Upper lobe of right lung (tissue), 1 donor: ENCODE results near the gene JMY. TPM values are rescaled to one million over a fixed set of nuclear protein-coding genes. Genes with fewer than 3 reads are reported as not detected.

Experiments used
- ATAC-seq: fragments of 200-7000 bp; cut with Tn5 transposase; one replicate; pipeline ENCODE4 v1.9.1; 2020; ENCODE audit warnings: mild to moderate bottlenecking, moderate library complexity
- DNase-seq: peaks from one replicate; pipeline ENCODE4 v3.0.0-alpha.2; 2020
- H3K27ac ChIP-seq: fragments of 200-600 bp; one replicate; pipeline ENCODE4 v1.8.0; 2022
- H3K27me3 ChIP-seq: fragments of 200-600 bp; one replicate; pipeline ENCODE4 v1.8.0; 2022; ENCODE audit warnings: mild to moderate bottlenecking
- H3K36me3 ChIP-seq: fragments of 200-600 bp; one replicate; pipeline ENCODE4 v1.8.0; 2022
- H3K4me1 ChIP-seq: fragments of 200-600 bp; one replicate; pipeline ENCODE4 v1.8.0; 2022
- H3K4me3 ChIP-seq: fragments of 200-600 bp; one replicate; pipeline ENCODE4 v1.8.0; 2022; ENCODE audit warnings: mild to moderate bottlenecking
- H3K9me3 ChIP-seq: fragments of 200-600 bp; one replicate; pipeline ENCODE4 v1.8.0; 2022
- intact Hi-C: fragments of 100-400 bp; cut with DNase I; formaldehyde crosslinking; loops from one replicate; pipeline ENCODE4 v1.11.0; 2022
- total RNA-seq: library from RNA; stranded (reverse); fragmentation: NEBNext Ultra II Directional; extraction: Animal tissue kit (Norgen Biotek cat#: 25700); gene quantifications from one replicate; pipeline ENCODE4 v1.2.1, GENCODE V29; 2021
- TF ChIP-seq, protein P1 (sequence below): fragments of 200-600 bp; IDR thresholded peaks from one replicate; pipeline ENCODE4 v1.8.0; 2022; ENCODE audit warnings: antibody characterized with exemption
- donor health status: DM: no; HTN: yes; CAD: no; lungs with severe emphysema.

Gene JMY
- total RNA-seq, 1 donor from 2014 or later = 10.9 TPM

DNA sequence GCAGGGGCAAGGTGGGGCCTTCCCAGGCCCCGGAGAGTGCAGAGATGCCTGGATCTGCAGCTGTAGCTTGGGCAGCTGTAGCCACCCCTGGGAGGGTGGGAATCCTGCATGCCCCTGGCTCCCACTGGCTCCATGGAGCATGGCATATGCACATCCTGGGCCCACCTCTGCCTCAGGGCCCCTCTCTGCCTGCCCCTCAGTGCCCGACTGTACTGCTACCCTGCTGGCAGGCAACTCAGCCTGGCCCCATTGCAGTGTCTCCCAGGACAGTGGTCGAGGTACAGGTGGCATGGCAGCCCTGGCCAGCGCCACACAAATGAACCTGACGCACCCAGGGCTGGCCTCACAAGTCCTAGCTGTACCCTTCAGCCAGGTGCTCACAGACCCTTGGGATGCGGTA, 23.9 kb downstream of the JMY start:
- no peak overlapping the region for H3K4me3 ChIP-seq
- TF ChIP-seq, protein P1, sequence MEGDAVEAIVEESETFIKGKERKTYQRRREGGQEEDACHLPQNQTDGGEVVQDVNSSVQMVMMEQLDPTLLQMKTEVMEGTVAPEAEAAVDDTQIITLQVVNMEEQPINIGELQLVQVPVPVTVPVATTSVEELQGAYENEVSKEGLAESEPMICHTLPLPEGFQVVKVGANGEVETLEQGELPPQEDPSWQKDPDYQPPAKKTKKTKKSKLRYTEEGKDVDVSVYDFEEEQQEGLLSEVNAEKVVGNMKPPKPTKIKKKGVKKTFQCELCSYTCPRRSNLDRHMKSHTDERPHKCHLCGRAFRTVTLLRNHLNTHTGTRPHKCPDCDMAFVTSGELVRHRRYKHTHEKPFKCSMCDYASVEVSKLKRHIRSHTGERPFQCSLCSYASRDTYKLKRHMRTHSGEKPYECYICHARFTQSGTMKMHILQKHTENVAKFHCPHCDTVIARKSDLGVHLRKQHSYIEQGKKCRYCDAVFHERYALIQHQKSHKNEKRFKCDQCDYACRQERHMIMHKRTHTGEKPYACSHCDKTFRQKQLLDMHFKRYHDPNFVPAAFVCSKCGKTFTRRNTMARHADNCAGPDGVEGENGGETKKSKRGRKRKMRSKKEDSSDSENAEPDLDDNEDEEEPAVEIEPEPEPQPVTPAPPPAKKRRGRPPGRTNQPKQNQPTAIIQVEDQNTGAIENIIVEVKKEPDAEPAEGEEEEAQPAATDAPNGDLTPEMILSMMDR = no peak
- H3K27me3 ChIP-seq = no peaks in the 10 kb centered on the region
- H3K27ac ChIP-seq = no peak overlapping the region
- intact Hi-C loops = no loop called here
- no peaks in the 10 kb centered on the region for H3K9me3 ChIP-seq
- H3K4me1 ChIP-seq = no peaks in the 10 kb centered on the region
- DNase-seq = no peak
- peak; percentile 20 for ATAC-seq
- H3K36me3 ChIP-seq = no peaks in the 10 kb centered on the region

DNA sequence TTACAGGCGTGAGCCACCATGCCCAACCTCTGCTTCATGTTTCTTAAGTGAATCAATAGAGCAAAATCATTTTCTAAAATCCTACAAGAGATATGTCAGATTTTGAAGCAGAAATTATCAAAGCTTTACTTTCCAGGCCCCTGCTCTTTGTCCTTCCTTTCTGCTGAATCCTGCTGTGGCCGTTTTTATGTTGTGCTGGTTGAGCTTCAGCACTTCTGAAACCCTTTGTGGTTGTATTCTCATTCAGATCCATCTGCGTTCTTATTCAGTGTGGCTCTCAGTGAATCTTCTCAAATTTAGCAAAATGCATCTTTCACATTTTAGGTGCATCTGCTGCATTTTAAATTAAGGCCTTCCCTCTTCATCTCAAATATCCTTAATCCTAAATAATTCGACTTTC, 26.0 kb downstream of the JMY start:
- intact Hi-C loops = no loop called here
- no peak for DNase-seq
- Histone ChIP-seq H3K27me3 (no peaks in the 10 kb centered on the region), H3K4me1 (no peaks in the 10 kb centered on the region), H3K27ac (no peak overlapping the region), H3K4me3 (no peak overlapping the region), H3K36me3 (no peaks in the 10 kb centered on the region), H3K9me3 (no peaks in the 10 kb centered on the region)
- ATAC-seq = no peak
- TF ChIP-seq, protein P1 = no peak

DNA sequence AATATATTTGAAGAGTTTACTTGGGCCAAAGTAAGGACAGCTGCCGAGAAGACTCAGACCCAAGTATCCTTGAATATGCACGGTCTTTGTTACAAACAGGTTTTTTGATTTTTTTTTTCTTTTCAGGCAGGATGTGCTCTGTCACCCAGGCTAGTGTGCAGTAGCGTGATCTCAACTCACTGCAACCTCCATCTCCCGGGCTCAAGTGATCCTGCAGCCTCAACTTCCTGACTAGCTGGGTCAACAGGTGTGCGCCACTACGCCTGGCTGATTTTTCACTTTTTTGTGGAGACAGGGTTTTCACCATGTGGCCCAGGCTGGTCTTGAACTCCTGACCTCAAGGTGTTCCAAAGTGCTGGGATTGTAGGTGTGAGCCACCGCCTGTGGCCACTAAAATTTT, 27.4 kb downstream of the JMY start:
- Histone ChIP-seq H3K4me3 (no peak overlapping the region), H3K27ac (no peak overlapping the region), H3K36me3 (no peaks in the 10 kb centered on the region), H3K9me3 (no peaks in the 10 kb centered on the region), H3K27me3 (no peaks in the 10 kb centered on the region), H3K4me1 (no peaks in the 10 kb centered on the region)
- ATAC-seq (no peak), DNase-seq (no peak)
- TF ChIP-seq, protein P1 = no peak
- intact Hi-C loops = no loop called here

DNA sequence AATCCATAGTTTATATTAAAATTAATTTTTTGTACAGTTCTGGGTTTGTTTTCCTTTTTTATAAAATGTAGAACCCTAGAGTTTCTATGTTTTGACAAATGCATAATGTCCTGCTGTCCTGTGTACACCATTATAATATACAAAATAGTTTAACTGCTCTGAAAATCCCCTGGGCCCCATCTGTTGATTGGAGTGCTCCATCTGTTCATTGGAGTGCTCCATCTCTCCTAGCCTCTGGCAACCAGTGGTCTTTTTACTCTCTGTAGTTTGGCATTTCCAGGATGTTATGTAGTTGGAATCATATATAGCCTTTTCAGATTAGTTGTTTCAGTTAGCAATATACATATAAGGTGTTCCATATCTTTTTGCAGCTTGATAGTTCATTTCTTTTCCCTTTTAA, 31.2 kb downstream of the JMY start:
- H3K36me3 ChIP-seq = no peaks in the 10 kb centered on the region
- TF ChIP-seq, protein P1 = no peak
- H3K27me3 ChIP-seq = no peaks in the 10 kb centered on the region
- no peak for ATAC-seq
- no peak for DNase-seq
- no peaks in the 10 kb centered on the region for H3K4me1 ChIP-seq
- intact Hi-C loops = no loop called here
- H3K4me3 ChIP-seq = no peak overlapping the region
- H3K27ac ChIP-seq = no peak overlapping the region
- H3K9me3 ChIP-seq = no peaks in the 10 kb centered on the region

DNA sequence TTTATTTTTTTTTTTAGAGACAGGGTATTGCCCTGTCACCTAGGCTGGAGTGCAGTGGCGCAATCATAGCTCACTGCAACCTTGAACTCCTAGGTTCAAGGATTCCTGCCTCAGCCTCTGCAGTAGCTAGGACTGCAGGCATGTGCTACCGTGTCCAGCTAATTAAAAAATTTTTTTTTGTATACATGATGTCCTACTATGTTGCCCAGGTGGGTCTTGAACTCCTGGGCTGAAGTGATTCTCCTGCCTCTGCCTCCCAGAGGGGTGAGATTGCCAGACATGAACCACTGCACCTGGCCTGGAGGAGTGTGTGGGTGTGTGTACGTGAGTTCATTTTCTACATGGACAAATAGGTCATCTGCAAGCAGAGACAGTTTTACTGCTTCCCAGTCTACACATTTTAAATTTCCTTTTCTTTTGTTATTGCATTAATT, 33.8 kb downstream of the JMY start:
- no peaks in the 10 kb centered on the region for H3K27me3 ChIP-seq
- no peak for DNase-seq
- H3K4me3 ChIP-seq = no peak overlapping the region
- H3K4me1 ChIP-seq = no peaks in the 10 kb centered on the region
- ATAC-seq = no peak
- no peaks in the 10 kb centered on the region for H3K36me3 ChIP-seq
- TF ChIP-seq, protein P1 = no peak
- H3K9me3 ChIP-seq = no peaks in the 10 kb centered on the region
- intact Hi-C loops = no loop called here
- no peak overlapping the region for H3K27ac ChIP-seq

DNA sequence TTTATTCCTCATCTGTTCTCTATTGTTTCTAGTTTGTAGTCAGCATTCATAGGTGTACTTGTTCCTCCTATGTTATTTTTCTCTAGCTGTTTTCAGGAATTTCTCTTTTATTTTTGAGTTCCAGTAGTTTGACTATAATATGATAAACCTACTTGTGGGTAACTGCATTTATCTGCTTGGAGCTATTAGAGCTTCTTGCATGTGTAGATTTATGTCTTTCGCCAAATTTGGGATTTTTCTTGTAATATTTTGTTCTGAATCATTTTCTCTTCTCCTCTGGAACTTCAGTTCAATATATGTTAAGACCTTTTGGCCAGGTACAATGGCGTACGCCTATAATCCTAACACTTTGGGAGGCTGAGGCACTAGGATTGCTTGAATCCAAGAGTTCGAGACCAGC, 37.4 kb downstream of the JMY start:
- ATAC-seq (no peak), DNase-seq (no peak)
- Histone ChIP-seq H3K9me3 (no peaks in the 10 kb centered on the region), H3K4me1 (no peaks in the 10 kb centered on the region), H3K27me3 (no peaks in the 10 kb centered on the region), H3K36me3 (no peaks in the 10 kb centered on the region), H3K4me3 (no peak overlapping the region), H3K27ac (no peak overlapping the region)
- intact Hi-C loops = no loop called here
- TF ChIP-seq, protein P1 = no peak
